DOHH2 (cell line): Measurements from ENCODE around the gene MMAB.

Experiments used
- H3F3A ChIP-seq: fragments of 200-600 bp; sonication (generic), shearing (Covaris generic); 2 replicates; pipeline ENCODE4 v1.6.0; 2016; ENCODE audit warnings: antibody characterized with exemption, mild to moderate bottlenecking; ENCODE audit not compliant: control insufficient read depth, insufficient read depth
- H3K27ac ChIP-seq: fragments of 200-600 bp; sonication (generic); 2 replicates; pipeline ENCODE4 v1.5.1; 2014; ENCODE audit warnings: low read depth, mild to moderate bottlenecking, low read length, moderate library complexity
- H3K27me3 ChIP-seq: fragments of 200-600 bp; sonication (generic); 2 replicates; pipeline ENCODE4 v1.6.1; 2014; ENCODE audit warnings: mild to moderate bottlenecking, low read length, mixed read lengths; ENCODE audit not compliant: control insufficient read depth
- H3K36me3 ChIP-seq: fragments of 200-600 bp; sonication (generic); 2 replicates; pipeline ENCODE4 v1.6.1; 2014; ENCODE audit warnings: mild to moderate bottlenecking, low read length, moderate library complexity, mixed read lengths; ENCODE audit not compliant: control insufficient read depth
- H3K4me1 ChIP-seq: fragments of 200-600 bp; sonication (generic); 2 replicates; pipeline ENCODE4 v1.6.1; 2014; ENCODE audit warnings: mild to moderate bottlenecking, low read length, mixed read lengths; ENCODE audit not compliant: control insufficient read depth
- H3K4me2 ChIP-seq: fragments of 200-600 bp; sonication (generic); 2 replicates; pipeline ENCODE4 v1.6.0; 2014; ENCODE audit warnings: mild to moderate bottlenecking, low read length, moderate library complexity
- H3K4me3 ChIP-seq: fragments of 200-600 bp; sonication (generic); 2 replicates; pipeline ENCODE4 v1.5.1; 2014; ENCODE audit warnings: mild to moderate bottlenecking, low read length, mixed read lengths
- H3K79me2 ChIP-seq: fragments of 200-600 bp; sonication (generic); 2 replicates; pipeline ENCODE4 v1.6.1; 2014; ENCODE audit warnings: mild to moderate bottlenecking, low read length, mixed read lengths; ENCODE audit not compliant: control insufficient read depth
- H3K9me2 ChIP-seq: fragments of 200-600 bp; sonication (generic); replicated peaks from 2 replicates; pipeline ENCODE4 v1.6.1; 2014; ENCODE audit warnings: mild to moderate bottlenecking, low read length, mixed read lengths; ENCODE audit not compliant: control insufficient read depth
- H3K9me3 ChIP-seq: fragments of 200-600 bp; sonication (generic); 2 replicates; pipeline ENCODE4 v1.6.1; 2014; ENCODE audit warnings: antibody characterized with exemption, low read length, mixed read lengths; ENCODE audit not compliant: control insufficient read depth, insufficient read depth
- H4K20me1 ChIP-seq: fragments of 200-600 bp; sonication (generic); 2 replicates; pipeline ENCODE4 v1.6.0; 2014; ENCODE audit warnings: low read depth, mild to moderate bottlenecking, antibody characterized with exemption, low read length, moderate library complexity; ENCODE audit not compliant: control insufficient read depth, insufficient read depth
- CTCF ChIP-seq: fragments of 200-600 bp; sonication (generic); IDR thresholded peaks from one replicate; pipeline ENCODE4 v1.5.1; 2014; ENCODE audit warnings: antibody characterized with exemption, mild to moderate bottlenecking, low read depth, low read length; ENCODE audit not compliant: poor library complexity, severe bottlenecking
- EZH2phosphoT487 ChIP-seq: fragments of 200-600 bp; sonication (generic); IDR thresholded peaks from 2 replicates; pipeline ENCODE4 v1.6.1; 2017; ENCODE audit warnings: borderline replicate concordance, mild to moderate bottlenecking, antibody characterized with exemption, low read length, moderate library complexity, mixed read lengths

MMAB gene

GRCh38 chr12:109601557-109601956 is 28.3 kb upstream of the MMAB start:
- no peak for TF ChIP-seq CTCF
- no peak for TF ChIP-seq EZH2phosphoT487
- H3K4me2 ChIP-seq, result no peak overlapping the region
- H3K9me3 ChIP-seq, result no peaks in the 10 kb centered on the region
- H3K4me3 ChIP-seq, result no peak overlapping the region
- peaks cover 5% of the 10 kb centered on the region; the same call in 1 of the 2 replicates for H4K20me1 ChIP-seq
- H3K27ac ChIP-seq, result no peak overlapping the region
- peaks cover 9% of the 10 kb centered on the region for H3K36me3 ChIP-seq
- H3K9me2 ChIP-seq, result no peaks in the 10 kb centered on the region
- H3K27me3 ChIP-seq, result no peaks in the 10 kb centered on the region
- H3K79me2 ChIP-seq, result no peaks in the 10 kb centered on the region
- H3F3A ChIP-seq, result no peaks in the 10 kb centered on the region
- no peaks in the 10 kb centered on the region; the same call in 1 of the 2 replicates for H3K4me1 ChIP-seq

GRCh38 chr12:109600995-109601394 is 27.7 kb upstream of the MMAB start:
- Histone ChIP-seq H3K79me2 (no peaks in the 10 kb centered on the region), H4K20me1 (peaks cover 5% of the 10 kb centered on the region; the same call in 1 of the 2 replicates), H3K9me3 (no peaks in the 10 kb centered on the region), H3K27me3 (no peaks in the 10 kb centered on the region), H3K9me2 (no peaks in the 10 kb centered on the region), H3F3A (no peaks in the 10 kb centered on the region), H3K4me2 (no peak overlapping the region), H3K4me3 (no peak overlapping the region), H3K4me1 (no peaks in the 10 kb centered on the region; the same call in 1 of the 2 replicates), H3K36me3 (peaks cover 11% of the 10 kb centered on the region), H3K27ac (no peak overlapping the region)
- TF ChIP-seq EZH2phosphoT487 (no peak), CTCF (no peak)

DNA sequence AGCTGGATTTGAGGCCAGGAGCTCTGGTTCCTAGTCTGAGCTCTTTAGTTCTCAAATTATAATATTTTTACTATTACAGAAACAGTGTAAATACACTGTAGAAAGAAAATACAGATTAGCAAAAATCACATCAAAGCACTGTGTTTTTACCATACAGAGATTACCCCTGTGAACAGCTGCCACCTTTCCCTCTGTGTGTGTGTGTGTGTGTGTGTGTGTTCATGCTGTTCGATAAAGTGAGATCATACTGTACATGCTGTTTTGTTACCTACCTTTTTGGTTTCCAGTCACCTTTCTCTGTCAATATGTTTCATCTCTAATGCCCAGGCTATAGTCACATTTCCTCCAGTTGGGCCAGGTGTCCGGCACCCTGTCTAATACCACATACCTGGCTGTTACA is 27.2 kb upstream of the MMAB start:
- no peaks in the 10 kb centered on the region for H3F3A ChIP-seq
- H3K4me3 ChIP-seq, result no peak overlapping the region
- no peaks in the 10 kb centered on the region for H3K9me3 ChIP-seq
- H3K4me2 ChIP-seq, result no peak overlapping the region
- H3K36me3 ChIP-seq, result peaks cover 14% of the 10 kb centered on the region
- TF ChIP-seq EZH2phosphoT487 (no peak), CTCF (no peak)
- H3K9me2 ChIP-seq, result no peaks in the 10 kb centered on the region
- H3K27me3 ChIP-seq, result no peaks in the 10 kb centered on the region
- H3K79me2 ChIP-seq, result no peaks in the 10 kb centered on the region
- no peak overlapping the region for H3K27ac ChIP-seq
- H4K20me1 ChIP-seq, result peaks cover 5% of the 10 kb centered on the region; the same call in 1 of the 2 replicates
- no peaks in the 10 kb centered on the region; the same call in 1 of the 2 replicates for H3K4me1 ChIP-seq
